ENCODE data around the gene TAX1BP3. TPM values are rescaled to one million over a fixed set of nuclear protein-coding genes. Genes with fewer than 3 reads are reported as not detected.

Gene TAX1BP3
- total and polyA plus RNA-seq, 2 experiments from 2014 or later = 98.7 to 134 TPM

GRCh38 chr17:3641014-3641413 lies 27.4 kb downstream of the TAX1BP3 start (continued):
- TF ChIP-seq CREB1 (CRISPR knock-in tag; IDR thresholded peaks at IDR 0.05; ENCODE audit: low read depth) (no peak), CTCF (conservative IDR thresholded peaks at IDR 0.05; ENCODE audit: low read depth in 2 of 2) (no peak), ZNF331 (CRISPR knock-in tag; IDR thresholded peaks at IDR 0.05; ENCODE audit: low read depth) (no peak), ZNF114 (CRISPR knock-in tag; IDR thresholded peaks at IDR 0.05) (no peak), POLR2AphosphoS5 (IDR thresholded peaks at IDR 0.05; ENCODE audit: low read depth) (no peak), REST (IDR thresholded peaks at IDR 0.05; ENCODE audit: unreplicated experiment) (no peak), NANOG (IDR thresholded peaks at IDR 0.05; ENCODE audit: borderline replicate concordance) (no peak), EZH2phosphoT487 (IDR thresholded peaks at IDR 0.05; ENCODE audit: unreplicated experiment) (no peak)

GRCh38 chr17:3639981-3640596 lies 28.3 kb downstream of the TAX1BP3 start:
- H3K27ac ChIP-seq (ENCODE audit: low read depth) = peak overlapping the region; percentile 15; the same call in 1 of the 2 replicates
- no peaks in the 10 kb centered on the region; the same call in none of the 2 replicates for H4K20me1 ChIP-seq (replicated peaks; ENCODE audit: insufficient read depth)
- H3K27ac Mint-ChIP-seq = peak overlapping the region; percentile 13; the same call in 1 of the 2 replicates
- H3F3A ChIP-seq (replicated peaks; ENCODE audit: low read depth) = no peaks in the 10 kb centered on the region
- H3K79me2 ChIP-seq (replicated peaks; ENCODE audit: insufficient read depth) = peaks cover 21% of the 10 kb centered on the region
- H3K27me3 Mint-ChIP-seq (ENCODE audit: insufficient read depth, low read depth, poor library complexity) = peaks cover 9% of the 10 kb centered on the region
- peaks cover 7% of the 10 kb centered on the region; the same call in 1 of the 2 replicates for H3K4me1 ChIP-seq (ENCODE audit: insufficient read depth)
- H3K4me3 Mint-ChIP-seq = peak overlapping the region; percentile 1; the same call in 1 of the 3 replicates
- peaks cover 4% of the 10 kb centered on the region; the same call in 1 of the 3 replicates for H3K36me3 Mint-ChIP-seq (ENCODE audit: low read depth)
- no peak for DNase-seq (ENCODE audit: low spot score)
- H3K4me2 ChIP-seq = no peak overlapping the region
- no peaks in the 10 kb centered on the region for H3K9me3 Mint-ChIP-seq
- no peak overlapping the region for H2AFZ ChIP-seq
- no peaks in the 10 kb centered on the region for H3K9me2 ChIP-seq (ENCODE audit: insufficient read depth)
- no peak for ATAC-seq
- H3K4me1 Mint-ChIP-seq = peaks cover 14% of the 10 kb centered on the region
- H3K36me3 ChIP-seq (ENCODE audit: insufficient read depth) = no peaks in the 10 kb centered on the region
- no peak for TF ChIP-seq ZNF114 (CRISPR knock-in tag; IDR thresholded peaks at IDR 0.05)
- TF ChIP-seq CREB1 (CRISPR knock-in tag; IDR thresholded peaks at IDR 0.05; ENCODE audit: low read depth) = no peak
- no peak for TF ChIP-seq JUNB (IDR thresholded peaks at IDR 0.05; ENCODE audit: unreplicated experiment)
- TF ChIP-seq STAT1 (IDR thresholded peaks at IDR 0.05; ENCODE audit: unreplicated experiment) = no peak
- H3K27me3 ChIP-seq (ENCODE audit: insufficient read depth) = no peaks in the 10 kb centered on the region
- no peak overlapping the region for H3K4me3 ChIP-seq

Measured in GM23338 (cell line).